HG02623 (cell line): ENCODE results near the gene GRAMD1B.
A peak's percentile ranks its signal among the peaks of the same experiment; 100 is the strongest.

Experiments
- ATAC-seq: cut with Tn5 transposase; IDR thresholded peaks from one replicate; pipeline ENCODE4 v1.9.1; 2021; ENCODE audit warnings: moderate library complexity; ENCODE audit not compliant: unreplicated experiment

GRAMD1B gene

GRCh38 chr11:123622576-123622975 is 192.5 kb downstream of the GRAMD1B start:
- no peak for ATAC-seq

- no peak for ATAC-seq
These were observed 194.9 kb downstream of the GRAMD1B start for GRCh38 chr11:123624974-123625373.

GRCh38 chr11:123628936-123629683 is 199.0 kb downstream of the GRAMD1B start:
- no peak for ATAC-seq

GRCh38 chr11:123630126-123630608 is 200.1 kb downstream of the GRAMD1B start:
- ATAC-seq: no peak

- ATAC-seq: no peak
These were observed 210.0 kb downstream of the GRAMD1B start for GRCh38 chr11:123640029-123640428.

- no peak for ATAC-seq
These were observed 210.8 kb downstream of the GRAMD1B start for GRCh38 chr11:123640677-123641494.

- no peak for ATAC-seq
These were observed 211.4 kb downstream of the GRAMD1B start for GRCh38 chr11:123641495-123641840.

- no peak for ATAC-seq
These were observed 212.4 kb downstream of the GRAMD1B start for GRCh38 chr11:123642435-123642834.

- ATAC-seq: no peak
These were observed 215.4 kb downstream of the GRAMD1B start for GRCh38 chr11:123645286-123645975.

- no peak for ATAC-seq
These were observed 220.8 kb downstream of the GRAMD1B start for GRCh38 chr11:123650901-123651300.

GRCh38 chr11:123652599-123652998 is 222.5 kb downstream of the GRAMD1B start:
- ATAC-seq: no peak

GRCh38 chr11:123653483-123653826 is 223.4 kb downstream of the GRAMD1B start:
- ATAC-seq: no peak

GRCh38 chr11:123653827-123654565 is 223.9 kb downstream of the GRAMD1B start:
- ATAC-seq: no peak

GRCh38 chr11:123654566-123655081 is 224.6 kb downstream of the GRAMD1B start, which contains the start of gene SCN3B:
Gene SCN3B, minus strand, starts transcription at chr11:123654624. Its CDS starts 823 bp downstream, at chr11:123653801.
- ATAC-seq: no peak

GRCh38 chr11:123659311-123659710 is 229.2 kb downstream of the GRAMD1B start:
- ATAC-seq: no peak

- peak; percentile 55 for ATAC-seq
These were observed 229.9 kb downstream of the GRAMD1B start for GRCh38 chr11:123659965-123660364.

- no peak for ATAC-seq
These were observed 235.2 kb downstream of the GRAMD1B start for GRCh38 chr11:123665306-123665705.

GRCh38 chr11:123670081-123670480 is 240.0 kb downstream of the GRAMD1B start:
- ATAC-seq: no peak

GRCh38 chr11:123671534-123671933 is 241.5 kb downstream of the GRAMD1B start:
- ATAC-seq: no peak

- ATAC-seq: no peak
These were observed 242.5 kb downstream of the GRAMD1B start for GRCh38 chr11:123672568-123672967.

GRCh38 chr11:123674297-123674696 is 244.2 kb downstream of the GRAMD1B start:
- no peak for ATAC-seq
